Stimulated activated effector memory CD8-positive, alpha-beta T cell treated with anti-CD3 and anti-CD28 coated beads, Interleukin-12 subunit alpha, Interleukin-12 subunit beta, amount 100 ng/mL, for 72 hours (primary cell): ENCODE results near the gene RANBP3L.
"Not testable (repeated sequence)": the region's sequence is repeated elsewhere in the genome, so short reads cannot be mapped to it uniquely, and the experiment has no call there.

Source experiments
- ATAC-seq: fragments of 150-1000 bp; cut with Tn5 transposase; 2 replicates; pipeline ENCODE4 v1.10.0; 2021
- DNase-seq, 2 donors: peaks; one replicate each; pipeline ENCODE4 v3.0.0; 2021 to 2022; ENCODE audit warnings: low spot score in 2 of 2
- H3K27ac Mint-ChIP-seq: one replicate; pipeline ENCODE4 v1.8.0; 2022; ENCODE audit warnings: mild to moderate bottlenecking, mixed read lengths
- H3K36me3 Mint-ChIP-seq: one replicate; pipeline ENCODE4 v1.8.0; 2022; ENCODE audit warnings: mild to moderate bottlenecking, mixed read lengths
- H3K4me1 Mint-ChIP-seq: one replicate; pipeline ENCODE4 v1.8.0; 2022; ENCODE audit warnings: mixed read lengths
- H3K4me3 Mint-ChIP-seq: one replicate; pipeline ENCODE4 v1.8.0; 2022; ENCODE audit warnings: mild to moderate bottlenecking, mixed read lengths
- H3K9me3 Mint-ChIP-seq: one replicate; pipeline ENCODE4 v1.8.0; 2022; ENCODE audit warnings: mixed read lengths

Gene RANBP3L

DNA sequence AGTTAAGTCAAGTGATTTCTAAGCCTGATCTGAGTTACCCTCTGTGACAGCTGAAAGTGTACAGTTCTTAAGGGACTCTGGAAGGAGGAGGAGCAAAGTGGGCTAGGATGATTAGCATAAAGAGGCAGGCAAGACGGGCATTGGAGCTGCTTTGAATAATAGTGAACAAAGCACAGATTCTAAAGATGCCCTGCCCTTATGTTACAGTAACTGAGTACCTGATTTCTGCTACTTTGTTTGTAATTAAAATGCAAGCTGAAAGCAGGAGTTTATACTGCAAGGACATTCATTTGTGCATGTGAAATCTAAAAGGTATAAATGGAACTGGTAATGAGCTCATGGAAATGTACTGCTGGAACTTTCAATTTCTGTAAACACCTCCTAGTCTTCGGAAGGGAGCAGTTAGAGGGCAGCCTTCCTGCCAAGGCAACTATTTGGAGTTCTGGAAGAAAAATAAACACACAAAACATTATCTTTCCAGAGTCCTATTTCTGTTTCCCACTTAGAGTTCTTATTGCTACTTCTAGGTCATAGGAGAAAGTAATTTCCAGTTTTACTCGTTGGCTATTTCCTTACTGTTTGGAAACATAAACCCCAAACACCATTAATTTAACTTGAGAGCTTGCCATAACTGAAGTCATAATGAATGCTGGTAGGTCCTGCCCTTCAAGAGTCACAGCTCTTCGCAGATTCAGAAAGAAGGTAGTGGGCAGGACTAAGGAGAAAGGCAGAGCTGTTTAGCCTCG, at the start of gene RANBP3L:
Gene RANBP3L, minus strand, starts transcription at position 45 of the 746 bp plus-strand sequence. CDS start 486 bp downstream, outside the sequence.
- Mint-ChIP-seq H3K9me3 (no peaks in the 10 kb centered on the region), H3K4me3 (no peak within 1 kb of the TSS), H3K4me1 (peaks cover 9% of the 10 kb centered on the region), H3K27ac (no peak within 1 kb of the TSS), H3K36me3 (no peaks in the 10 kb centered on the region)
- peak; percentile 56 for ATAC-seq
- no peak for DNase-seq

DNA sequence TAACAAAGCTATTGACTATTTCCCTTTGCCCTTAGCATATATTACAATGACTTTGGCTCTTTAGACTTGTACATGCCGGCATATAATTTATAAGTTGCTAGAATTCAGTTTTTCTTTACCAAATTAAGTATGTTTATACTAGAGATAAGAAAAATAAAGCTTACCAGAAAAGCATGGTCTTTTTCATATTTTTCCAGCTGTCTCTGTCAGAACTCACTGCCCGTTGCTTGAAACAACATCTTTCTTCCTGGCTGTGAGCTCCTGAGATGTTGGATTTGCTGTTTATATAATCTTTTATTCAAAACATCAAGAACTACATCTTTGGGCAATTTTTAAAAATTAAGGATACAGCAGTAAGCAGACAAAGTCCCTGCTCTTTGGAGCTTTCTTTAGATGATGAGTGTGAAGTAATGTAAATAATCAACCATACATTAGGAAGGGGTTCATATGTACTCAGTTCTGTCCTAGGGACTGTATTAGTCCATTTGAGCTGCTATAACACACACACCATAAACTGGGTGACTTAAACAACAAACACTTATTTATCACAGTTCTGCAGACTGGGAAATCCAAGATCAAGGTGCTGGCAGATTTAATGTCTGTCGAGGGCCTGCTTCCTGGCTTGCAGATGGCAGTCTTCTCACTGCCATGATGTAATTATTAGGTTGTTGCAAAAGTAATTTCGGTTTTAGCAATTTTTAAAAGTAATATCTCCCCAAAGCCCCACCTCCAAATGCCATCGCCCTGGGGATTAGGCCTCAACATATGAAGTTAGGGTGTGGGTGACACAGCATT, 45.4 kb upstream of the RANBP3L start:
- Mint-ChIP-seq H3K36me3 (no peaks in the 10 kb centered on the region), H3K27ac (no peak overlapping the region), H3K4me1 (no peaks in the 10 kb centered on the region), H3K9me3 (no peaks in the 10 kb centered on the region), H3K4me3 (no peak overlapping the region)
- DNase-seq (no peak), ATAC-seq (no peak)

- ATAC-seq (no peak), DNase-seq (no peak)
- H3K4me3 Mint-ChIP-seq: no peak overlapping the region
- no peaks in the 10 kb centered on the region for H3K9me3 Mint-ChIP-seq
- no peaks in the 10 kb centered on the region for H3K36me3 Mint-ChIP-seq
- no peaks in the 10 kb centered on the region for H3K4me1 Mint-ChIP-seq
- no peak overlapping the region for H3K27ac Mint-ChIP-seq
Measured at GRCh38 chr5:36344899-36345298, 43.2 kb upstream of the RANBP3L start.

DNA sequence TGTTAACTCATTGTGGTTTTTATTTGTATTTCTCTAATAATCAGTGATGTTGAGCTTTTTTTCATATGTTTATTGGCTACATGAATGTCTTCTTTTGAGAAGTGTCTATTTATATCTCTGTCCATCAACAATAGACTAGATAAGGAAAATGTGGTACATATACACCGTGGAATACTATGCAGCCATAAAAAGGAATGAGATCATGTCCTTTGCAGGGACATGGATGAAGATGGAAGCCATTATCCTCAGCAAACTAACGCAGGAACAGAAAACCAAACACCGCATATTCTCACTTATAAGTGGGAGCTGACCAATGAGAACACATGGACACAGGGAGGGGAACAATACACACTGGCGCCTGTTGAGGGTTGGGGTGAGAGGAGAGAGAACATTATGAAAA, 40.0 kb upstream of the RANBP3L start:
- H3K4me1 Mint-ChIP-seq, H3K4me3 Mint-ChIP-seq, ATAC-seq, H3K36me3 Mint-ChIP-seq, H3K9me3 Mint-ChIP-seq, H3K27ac Mint-ChIP-seq, DNase-seq: not testable (repeated sequence)

DNA sequence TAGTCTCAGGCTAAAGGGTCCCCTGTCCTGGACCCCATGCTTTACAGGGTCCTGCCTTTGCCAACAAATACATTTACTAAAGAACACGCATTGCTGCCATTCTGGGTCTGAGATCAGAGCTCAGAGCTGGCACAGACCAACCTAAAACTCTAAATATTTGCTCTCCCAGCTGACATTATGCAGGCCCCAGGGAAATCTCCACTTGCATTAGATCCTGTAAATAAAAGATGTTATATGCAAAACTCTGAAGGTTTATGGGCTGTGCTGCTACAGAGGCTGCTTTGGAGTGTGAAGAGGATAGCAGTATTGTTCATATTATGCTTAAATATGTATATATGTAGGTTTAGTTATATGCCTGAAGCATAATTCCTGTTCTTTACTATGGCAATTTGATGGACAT, 35.9 kb upstream of the RANBP3L start:
- Mint-ChIP-seq H3K36me3 (no peaks in the 10 kb centered on the region), H3K27ac (no peak overlapping the region), H3K4me3 (no peak overlapping the region), H3K4me1 (no peaks in the 10 kb centered on the region), H3K9me3 (no peaks in the 10 kb centered on the region)
- ATAC-seq: no peak
- no peak for DNase-seq

DNA sequence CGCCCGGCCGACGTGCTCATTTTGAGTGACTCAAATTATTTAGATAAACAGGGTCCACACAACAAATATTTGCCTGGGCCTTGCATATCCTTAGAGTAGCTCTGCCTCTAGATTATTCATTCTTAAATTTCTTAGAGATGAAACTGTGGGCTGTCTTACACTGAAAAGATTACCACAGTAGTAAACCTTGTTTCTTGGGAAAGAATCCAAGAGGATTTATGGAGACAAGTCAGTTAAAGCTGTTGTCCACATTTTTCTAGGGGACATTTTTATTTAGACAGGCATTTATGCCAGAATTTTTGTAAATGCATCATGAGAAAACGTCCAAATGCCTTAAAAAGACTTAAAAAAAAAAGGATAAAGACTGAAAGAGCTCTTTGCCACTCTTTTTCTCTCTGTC, 32.6 kb upstream of the RANBP3L start:
- no peak for DNase-seq
- Mint-ChIP-seq H3K9me3 (no peaks in the 10 kb centered on the region), H3K36me3 (no peaks in the 10 kb centered on the region), H3K4me3 (no peak overlapping the region), H3K4me1 (no peaks in the 10 kb centered on the region), H3K27ac (no peak overlapping the region)
- no peak for ATAC-seq

DNA sequence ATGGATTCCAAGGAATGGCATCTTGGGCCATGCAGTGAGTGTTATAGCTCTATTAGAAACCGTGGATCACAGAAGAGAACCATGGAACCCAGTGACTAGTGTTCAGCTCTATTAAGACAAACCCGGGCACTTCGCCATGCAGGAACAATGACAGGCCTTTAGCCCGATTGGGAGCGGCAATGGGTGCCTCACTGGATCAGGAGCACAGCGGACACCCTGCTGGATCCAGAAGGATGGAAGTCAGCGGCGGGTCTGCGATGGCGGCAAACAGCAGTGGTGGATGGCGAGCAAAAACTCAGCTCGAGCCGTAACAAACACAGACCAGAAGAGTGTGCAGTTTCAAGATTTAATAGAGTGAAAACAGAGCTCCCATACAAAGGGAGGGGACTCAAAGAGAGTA, 31.0 kb upstream of the RANBP3L start:
- H3K27ac Mint-ChIP-seq: peak overlapping the region; percentile 45
- H3K36me3 Mint-ChIP-seq, H3K9me3 Mint-ChIP-seq, ATAC-seq, H3K4me3 Mint-ChIP-seq, DNase-seq, H3K4me1 Mint-ChIP-seq: not testable (repeated sequence)

DNA sequence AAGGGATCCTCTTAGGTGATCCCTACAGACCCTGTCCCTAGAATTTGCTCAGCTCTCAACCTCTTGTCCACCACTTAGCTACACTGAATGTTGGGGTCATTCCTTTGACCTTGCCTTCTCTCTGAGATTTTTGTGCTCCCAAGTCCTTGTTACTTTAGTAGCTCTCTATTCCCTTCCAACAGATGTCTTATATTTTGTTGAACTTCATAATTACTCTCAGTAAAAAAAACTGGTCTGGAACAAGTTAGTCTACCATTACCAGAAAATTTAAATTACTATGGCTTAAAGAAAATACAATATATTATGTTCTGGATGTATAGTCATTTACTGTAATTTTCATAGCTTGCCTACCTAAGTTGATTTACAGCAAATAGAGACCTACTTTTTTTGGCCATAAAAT, 23.5 kb upstream of the RANBP3L start:
- Mint-ChIP-seq H3K4me1 (no peaks in the 10 kb centered on the region), H3K36me3 (no peaks in the 10 kb centered on the region), H3K9me3 (no peaks in the 10 kb centered on the region), H3K4me3 (no peak overlapping the region), H3K27ac (no peak overlapping the region)
- ATAC-seq: no peak
- DNase-seq: no peak

GRCh38 chr5:36323926-36324781, 22.5 kb upstream of the RANBP3L start:
- H3K4me1 Mint-ChIP-seq: no peaks in the 10 kb centered on the region
- no peak overlapping the region for H3K4me3 Mint-ChIP-seq
- H3K9me3 Mint-ChIP-seq: no peaks in the 10 kb centered on the region
- no peak overlapping the region for H3K27ac Mint-ChIP-seq
- H3K36me3 Mint-ChIP-seq: no peaks in the 10 kb centered on the region
- ATAC-seq (no peak), DNase-seq (no peak)

GRCh38 chr5:36312953-36313672, 11.4 kb upstream of the RANBP3L start:
- Mint-ChIP-seq H3K4me1 (no peaks in the 10 kb centered on the region), H3K27ac (no peak overlapping the region), H3K4me3 (no peak overlapping the region), H3K9me3 (no peaks in the 10 kb centered on the region), H3K36me3 (no peaks in the 10 kb centered on the region)
- no peak for DNase-seq
- no peak for ATAC-seq

DNA sequence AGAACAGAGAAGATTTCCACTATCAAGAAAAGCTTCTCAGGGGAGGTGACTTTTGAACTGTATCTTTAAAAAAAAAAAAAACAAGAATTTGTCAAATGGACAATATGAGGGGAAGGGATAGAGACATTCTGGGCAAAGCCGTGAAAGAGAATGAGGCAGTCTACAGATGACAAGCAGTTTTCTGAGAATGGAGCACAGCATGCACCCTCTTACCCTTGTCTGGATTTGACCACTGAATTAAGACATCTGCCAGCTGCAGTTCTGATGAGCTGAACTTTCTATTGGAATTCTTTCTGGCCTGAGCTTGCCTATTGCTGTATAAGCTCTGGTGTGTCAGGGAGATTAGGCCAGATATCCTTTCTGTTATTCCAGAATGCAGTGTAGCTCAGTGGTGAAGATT, 10.3 kb upstream of the RANBP3L start:
- no peaks in the 10 kb centered on the region for H3K4me1 Mint-ChIP-seq
- no peaks in the 10 kb centered on the region for H3K36me3 Mint-ChIP-seq
- H3K27ac Mint-ChIP-seq: no peak overlapping the region
- ATAC-seq (no peak), DNase-seq (no peak)
- no peak overlapping the region for H3K4me3 Mint-ChIP-seq
- no peaks in the 10 kb centered on the region for H3K9me3 Mint-ChIP-seq

DNA sequence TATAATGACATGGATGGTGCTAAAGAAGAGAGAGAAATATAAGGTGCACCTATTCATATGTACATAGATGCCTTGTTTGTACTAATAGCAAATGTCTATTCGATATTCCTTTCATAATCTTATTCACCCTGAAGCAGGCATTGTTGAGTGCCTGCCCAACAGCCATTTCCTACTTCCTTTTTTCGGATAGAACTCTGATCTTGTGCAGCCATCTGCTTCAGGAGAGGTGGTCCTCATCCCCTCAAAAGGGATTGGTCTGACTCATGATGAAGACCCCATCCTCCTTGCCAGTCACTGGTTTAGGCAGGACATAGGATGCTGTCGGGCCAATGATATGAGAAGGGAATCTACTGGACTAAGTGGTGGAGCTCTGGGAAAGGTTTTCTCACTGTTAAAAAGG, 8.4 kb upstream of the RANBP3L start:
- ATAC-seq: no peak
- H3K36me3 Mint-ChIP-seq: no peaks in the 10 kb centered on the region
- H3K4me1 Mint-ChIP-seq: no peaks in the 10 kb centered on the region
- H3K9me3 Mint-ChIP-seq: no peaks in the 10 kb centered on the region
- H3K27ac Mint-ChIP-seq: no peak overlapping the region
- H3K4me3 Mint-ChIP-seq: no peak overlapping the region
- DNase-seq: no peak

DNA sequence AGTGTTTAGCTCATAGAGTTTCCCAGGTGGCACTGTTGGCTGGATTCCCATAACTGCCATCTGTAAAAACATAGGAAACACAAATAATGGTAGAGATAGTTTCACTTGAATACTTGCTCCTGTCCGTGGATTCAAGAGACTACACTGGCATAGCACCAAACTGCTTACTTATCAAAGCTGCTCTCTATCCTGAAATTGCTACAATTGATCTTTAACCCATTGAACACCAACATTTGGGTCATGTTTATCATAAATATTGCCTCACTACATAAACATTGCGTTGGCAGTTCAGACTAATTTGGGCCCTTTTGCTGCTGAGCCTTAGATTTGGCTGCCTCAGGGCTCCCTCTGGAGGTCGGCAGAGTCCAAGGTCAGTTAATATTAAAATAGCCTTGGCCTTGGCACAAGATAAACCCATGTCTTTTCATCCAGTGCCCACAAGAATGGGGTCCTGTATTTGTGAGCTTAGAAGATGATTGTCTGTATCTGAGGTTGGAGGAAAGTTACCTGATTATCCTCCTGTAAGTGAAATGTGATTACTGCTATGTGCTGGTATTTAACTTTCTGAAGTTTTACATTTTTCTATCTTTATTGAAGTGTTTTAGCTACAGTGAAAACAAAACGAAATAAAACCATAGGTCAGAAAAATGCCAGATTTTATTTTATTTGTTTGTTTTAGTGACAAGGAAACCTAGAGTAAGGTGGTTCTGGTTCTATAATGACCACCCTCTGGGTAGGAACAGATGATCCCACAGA, 4.0 kb upstream of the RANBP3L start:
- H3K4me3 Mint-ChIP-seq: no peak overlapping the region
- H3K36me3 Mint-ChIP-seq: no peaks in the 10 kb centered on the region
- ATAC-seq (peak; percentile 47), DNase-seq (no peak)
- no peak overlapping the region for H3K27ac Mint-ChIP-seq
- peaks cover 9% of the 10 kb centered on the region for H3K4me1 Mint-ChIP-seq
- no peaks in the 10 kb centered on the region for H3K9me3 Mint-ChIP-seq

DNA sequence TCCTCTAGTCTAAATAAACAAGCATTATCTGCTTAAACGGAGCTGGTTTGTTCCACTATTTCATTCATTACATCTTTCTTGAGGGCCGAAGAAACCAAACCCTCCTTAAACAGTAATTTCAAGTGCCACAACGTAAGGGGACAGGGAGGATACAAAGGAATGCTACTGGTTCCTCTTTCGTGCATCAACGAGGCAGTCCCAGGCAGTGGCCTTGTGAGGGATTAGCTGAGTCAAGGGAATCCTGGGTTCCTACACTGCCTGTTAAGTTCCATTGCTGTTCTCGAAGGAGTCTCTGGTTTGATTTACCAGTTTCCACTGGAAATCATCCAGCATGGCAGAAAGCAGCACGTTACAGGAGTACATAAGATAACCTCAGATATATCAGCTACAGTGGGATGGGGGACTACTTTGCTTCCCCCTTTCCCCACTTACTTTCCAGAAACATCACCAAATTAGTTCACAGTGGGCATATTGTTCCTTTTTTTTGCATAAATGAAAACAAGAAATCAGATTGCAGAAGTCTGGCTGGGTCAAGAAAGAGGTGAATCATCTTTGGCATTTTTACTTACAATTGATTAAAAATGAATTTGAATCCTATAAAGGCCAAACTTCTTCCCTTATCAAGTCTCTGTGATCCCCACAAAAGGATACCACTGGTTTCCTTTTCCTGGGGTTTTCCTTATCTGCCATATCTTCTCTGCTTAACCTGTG, 2.5 kb upstream of the RANBP3L start:
- ATAC-seq: no peak
- H3K27ac Mint-ChIP-seq: no peak overlapping the region
- peaks cover 9% of the 10 kb centered on the region for H3K4me1 Mint-ChIP-seq

More for the DNA sequence above, 2.5 kb upstream of the RANBP3L start:
- Mint-ChIP-seq H3K36me3 (no peaks in the 10 kb centered on the region), H3K9me3 (no peaks in the 10 kb centered on the region), H3K4me3 (no peak overlapping the region)
- no peak for DNase-seq
